ENCODE measurements around the gene TNRC6B. TPM values are rescaled to one million over a fixed set of nuclear protein-coding genes. Genes with fewer than 3 reads are reported as not detected.

Gene TNRC6B
- total RNA-seq, 1 donor from 2014 or later = 14.3 TPM

DNA sequence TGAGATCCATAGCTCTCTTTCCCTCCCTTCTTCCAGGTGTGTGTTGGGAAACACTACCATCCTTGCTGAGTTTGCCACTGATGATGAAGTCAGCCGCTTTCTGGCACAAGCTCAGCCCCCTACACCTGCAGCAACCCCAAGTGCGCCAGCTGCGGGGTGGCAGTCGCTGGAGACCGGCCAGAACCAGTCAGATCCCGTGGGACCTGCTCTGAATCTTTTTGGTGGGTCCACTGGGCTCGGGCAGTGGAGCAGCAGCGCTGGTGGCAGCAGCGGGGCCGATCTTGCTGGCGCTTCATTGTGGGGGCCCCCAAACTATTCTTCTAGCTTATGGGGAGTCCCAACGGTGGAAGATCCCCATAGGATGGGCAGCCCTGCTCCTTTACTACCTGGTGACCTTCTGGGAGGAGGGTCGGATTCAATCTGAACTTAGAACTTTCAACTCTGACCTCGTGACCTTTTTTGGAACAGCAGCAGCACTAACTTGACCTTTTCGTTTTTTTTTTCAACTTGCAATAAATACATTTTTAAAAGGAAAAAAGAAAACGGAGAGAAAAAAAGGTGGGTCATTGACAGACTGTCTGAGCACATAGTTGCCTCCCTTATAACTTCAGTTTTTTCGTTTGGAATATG lies 145.2 kb downstream of the TNRC6B start:
- DNase-seq (ENCODE audit: low read depth in 2 of 2) = no peak

DNA sequence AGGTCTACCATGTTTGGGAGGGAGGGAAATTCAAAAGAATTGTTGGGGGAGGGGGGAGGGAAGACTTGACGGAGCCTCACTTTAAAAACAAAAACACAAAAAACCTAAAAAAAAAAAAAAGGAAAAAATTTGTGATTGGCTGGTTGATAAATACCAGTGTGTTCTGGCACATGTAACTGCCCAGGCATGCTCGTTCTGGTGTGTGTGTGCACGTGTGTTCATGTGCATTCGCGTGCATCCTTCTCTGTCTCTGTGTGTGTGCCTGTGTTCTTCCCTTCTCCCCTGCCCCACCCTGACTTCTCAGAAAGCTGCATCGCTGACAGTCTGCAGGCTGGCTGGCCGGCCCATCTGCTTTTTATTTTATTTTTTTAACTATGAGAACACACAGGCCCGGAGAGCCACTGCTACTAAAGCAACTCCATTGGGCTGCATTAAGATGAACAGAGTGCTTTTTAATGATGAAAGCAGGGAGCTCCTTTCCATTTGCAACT lies 146.0 kb downstream of the TNRC6B start:
- no peak for DNase-seq (ENCODE audit: low read depth in 2 of 2)

DNA sequence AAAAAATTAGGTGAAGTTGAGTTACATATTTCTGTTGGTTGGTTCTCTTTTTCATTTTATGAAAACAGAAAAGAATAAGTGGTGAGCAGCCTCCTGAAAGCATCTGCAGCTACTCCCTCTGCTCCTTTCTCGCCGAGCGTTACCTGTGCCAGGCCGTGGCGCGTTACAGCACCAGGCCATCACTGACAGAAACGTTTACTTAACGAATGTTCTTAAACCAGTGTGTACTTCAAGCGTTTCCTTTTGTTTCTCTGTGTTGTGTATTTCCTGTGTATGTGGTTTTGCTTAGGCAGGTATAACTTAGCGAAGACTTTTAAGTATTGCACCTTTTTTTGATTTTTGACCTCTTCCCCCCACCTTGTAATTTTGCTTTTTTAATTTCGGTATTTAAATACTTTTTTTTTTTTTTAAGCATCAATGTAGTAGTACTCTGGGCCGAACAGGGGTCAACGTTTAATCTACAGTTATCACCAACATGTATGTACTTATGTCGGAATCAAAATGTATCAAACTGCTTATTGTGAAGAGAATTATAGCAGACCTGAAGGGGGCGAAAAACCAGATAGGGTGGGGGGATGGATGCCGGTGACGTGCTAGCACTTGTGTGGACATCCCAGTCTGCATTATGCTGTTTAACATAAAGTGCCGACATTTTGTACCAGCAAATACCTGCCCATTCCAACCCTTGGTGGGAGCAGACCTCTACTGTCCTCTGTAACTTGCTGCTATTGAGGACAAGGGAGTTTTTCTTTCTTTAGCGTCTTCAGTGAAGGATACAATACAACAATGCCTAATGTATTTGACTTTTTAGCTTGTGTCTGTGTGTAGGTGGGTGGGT lies 147.0 kb downstream of the TNRC6B start:
- DNase-seq (ENCODE audit: low read depth in 2 of 2) = no peak

DNA sequence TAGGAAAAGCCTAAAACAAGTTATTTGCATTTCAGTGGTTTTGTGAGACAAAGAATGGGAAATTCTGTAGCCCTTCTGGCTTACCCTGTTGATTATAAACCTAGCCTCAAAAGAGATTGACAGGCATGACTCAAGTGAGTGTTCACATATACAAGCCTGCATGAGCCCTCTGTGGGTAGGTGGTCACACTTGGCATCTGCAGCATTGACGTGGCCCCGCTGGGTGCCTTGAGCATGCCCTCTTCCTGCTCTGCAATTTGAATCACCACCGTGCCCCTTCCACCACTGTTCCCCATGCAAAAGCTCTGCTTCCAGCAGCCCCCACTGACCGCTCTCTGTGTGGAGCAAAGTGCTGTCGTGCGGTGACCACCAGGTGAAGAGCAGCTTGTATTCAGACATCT lies 147.6 kb downstream of the TNRC6B start:
- no peak for DNase-seq (ENCODE audit: low read depth in 2 of 2)

DNA sequence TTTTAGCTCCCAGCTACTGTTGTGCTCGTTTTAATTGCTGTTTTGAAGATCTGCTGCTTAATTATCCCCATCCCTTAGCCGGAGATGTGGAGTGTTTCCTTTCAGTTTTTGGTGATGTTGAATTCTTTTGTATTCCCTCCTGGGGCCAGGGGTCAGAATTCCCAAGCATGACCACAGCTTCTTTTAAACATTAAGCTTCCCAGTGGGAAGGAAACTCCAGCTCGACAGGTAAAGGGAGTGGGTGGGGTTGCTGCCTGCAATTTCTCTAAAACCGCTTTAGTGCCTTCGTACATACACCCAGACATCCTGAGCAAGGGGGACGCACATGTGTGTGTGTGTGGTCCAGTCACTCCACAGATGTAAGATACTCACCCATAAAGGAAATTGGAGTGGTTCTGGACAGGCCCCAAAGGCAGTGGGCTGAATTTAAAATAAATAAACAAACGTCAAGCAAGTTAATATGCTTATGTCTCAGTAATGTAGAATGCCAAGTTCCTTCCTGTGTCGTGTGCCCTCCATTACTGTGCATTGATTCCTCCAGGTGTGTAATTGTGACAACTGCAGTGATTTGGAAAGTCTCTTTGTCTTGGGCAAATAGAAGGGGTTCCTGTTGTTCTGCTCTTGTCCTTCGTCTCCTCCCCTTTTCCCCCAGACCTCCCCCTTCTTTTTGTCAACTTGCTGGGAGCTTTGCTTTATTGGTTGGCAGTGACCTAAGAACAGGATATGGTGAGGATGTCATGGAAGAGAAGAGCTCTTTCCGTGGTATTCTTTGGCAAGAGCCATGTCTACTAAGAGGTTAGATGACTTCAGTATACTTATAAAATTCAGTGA lies 149.4 kb downstream of the TNRC6B start:
- peak; percentile 56 to 68 for DNase-seq (ENCODE audit: low read depth in 2 of 2)

DNA sequence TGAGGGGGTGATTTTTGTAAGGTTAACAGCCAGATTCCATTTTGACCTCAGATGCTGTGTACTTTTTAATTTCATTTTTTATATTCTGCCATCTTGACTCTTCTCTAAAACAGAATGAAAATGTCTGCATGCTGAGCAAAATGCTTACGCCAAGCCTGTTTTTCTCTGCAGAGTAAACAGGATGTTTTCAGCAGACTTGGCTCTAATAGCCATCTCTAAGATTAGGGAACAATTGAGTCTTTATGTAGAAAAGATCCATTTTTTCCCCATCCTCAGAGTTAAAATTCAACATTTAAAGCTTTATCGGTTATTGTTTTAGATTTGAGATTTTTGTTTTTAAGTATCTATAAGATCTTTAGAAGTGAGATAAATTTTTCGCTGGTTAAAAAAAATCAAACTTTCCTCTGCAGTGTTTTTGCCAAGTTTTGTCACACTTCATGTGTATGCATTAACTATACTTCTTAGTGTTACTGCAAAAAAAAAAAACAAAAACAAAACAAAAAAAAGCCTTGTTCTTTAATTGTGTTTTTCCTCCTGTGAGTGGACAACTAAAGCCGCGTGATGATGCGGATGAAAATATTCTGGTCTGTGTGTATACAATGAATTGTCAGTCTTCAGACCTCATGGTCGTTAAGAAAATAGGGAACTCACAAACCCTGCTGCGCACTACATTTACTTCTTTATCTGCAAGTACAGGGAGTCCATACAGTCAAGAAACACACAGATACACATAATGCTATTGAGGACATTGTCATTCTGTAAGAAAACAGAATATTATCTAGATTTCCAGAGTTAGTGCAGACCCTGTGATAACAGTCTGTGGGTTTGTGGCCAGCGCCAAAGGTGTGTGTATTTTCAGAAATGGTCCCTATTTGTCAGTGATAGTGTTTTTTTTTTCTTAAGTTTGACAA lies 151.1 kb downstream of the TNRC6B start:
- DNase-seq (ENCODE audit: low read depth in 2 of 2) = no peak

DNA sequence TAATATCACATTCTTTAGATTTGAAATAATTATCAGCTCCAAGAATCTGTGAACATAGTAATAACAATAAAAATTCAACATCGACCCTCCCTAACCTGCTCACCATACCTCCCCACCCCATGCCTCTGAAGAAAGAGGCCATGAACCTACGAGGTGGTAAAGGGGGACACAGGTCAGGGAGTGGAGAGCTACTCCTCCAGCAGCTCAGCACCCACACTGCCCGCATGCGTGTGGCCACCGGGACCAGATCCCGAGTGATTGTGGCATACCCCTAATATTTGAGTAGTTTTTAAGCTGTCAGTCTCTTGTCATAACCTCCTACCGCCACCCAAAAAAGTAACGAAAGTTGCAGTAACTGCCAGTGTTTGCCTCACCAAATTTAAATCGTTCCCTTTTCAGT lies 151.7 kb downstream of the TNRC6B start:
- no peak for DNase-seq (ENCODE audit: low read depth in 2 of 2)

DNA sequence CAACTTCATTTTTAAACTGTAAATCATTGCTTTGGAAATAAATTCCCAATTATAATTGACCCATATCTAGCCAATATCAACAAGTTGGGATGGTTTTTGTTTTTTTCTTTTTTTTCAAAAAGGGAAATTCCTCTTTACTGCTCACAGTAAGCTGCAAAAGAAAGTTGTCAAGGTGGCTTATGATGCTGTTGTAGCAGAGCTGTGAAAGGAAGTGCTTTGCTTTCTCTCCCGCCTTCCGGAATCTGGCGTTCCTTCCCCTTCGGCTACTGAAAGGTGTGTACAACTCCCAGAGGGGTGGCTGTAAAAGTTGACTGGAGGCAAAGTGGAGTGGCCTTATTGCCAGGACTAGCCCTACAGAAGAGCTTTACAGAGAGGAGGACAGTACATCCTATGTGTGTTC lies 152.4 kb downstream of the TNRC6B start:
- DNase-seq (ENCODE audit: low read depth in 2 of 2) = no peak

DNA sequence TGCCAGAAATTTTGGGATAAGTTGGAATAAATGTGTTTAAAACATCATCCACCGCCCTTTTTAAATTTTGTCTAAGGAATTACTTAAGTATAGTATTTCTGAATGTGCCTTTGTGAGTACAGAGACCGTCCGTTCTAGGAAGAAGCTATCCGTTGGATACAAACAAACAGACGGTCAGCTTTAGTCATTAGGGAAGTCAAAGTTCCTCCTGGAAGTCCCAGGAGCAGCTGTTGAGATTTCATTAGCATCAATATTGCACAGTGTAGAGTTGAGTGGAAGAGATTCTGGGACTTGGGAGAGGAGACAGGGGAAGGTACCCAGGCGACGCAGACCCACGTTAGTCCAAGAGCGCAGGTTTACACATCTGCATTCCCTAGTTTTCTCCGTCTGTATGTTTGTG lies 152.9 kb downstream of the TNRC6B start:
- DNase-seq (ENCODE audit: low read depth in 2 of 2) = no peak

DNA sequence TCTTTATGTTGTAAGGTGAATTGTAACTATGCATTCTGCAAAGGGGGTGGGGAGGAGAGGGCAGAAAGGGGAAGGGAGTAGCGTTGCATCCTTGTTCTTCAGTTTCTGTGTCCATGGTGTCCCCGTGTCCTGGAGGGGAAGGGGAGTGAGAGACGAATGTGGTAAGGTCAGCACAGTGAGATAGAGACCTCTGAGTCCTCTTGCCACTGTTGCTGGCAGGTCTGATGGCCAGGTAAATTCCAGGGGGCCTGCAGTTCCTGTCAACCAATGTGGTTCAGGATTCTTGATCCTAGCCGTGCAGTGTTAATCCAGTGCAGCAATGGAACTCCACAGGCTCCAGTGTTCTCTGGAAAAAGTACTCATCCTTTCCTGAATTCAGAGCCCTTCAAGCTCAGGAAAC lies 154.0 kb downstream of the TNRC6B start:
- DNase-seq (ENCODE audit: low read depth in 2 of 2) = peak in 1 of 2 donors; percentile 51

DNA sequence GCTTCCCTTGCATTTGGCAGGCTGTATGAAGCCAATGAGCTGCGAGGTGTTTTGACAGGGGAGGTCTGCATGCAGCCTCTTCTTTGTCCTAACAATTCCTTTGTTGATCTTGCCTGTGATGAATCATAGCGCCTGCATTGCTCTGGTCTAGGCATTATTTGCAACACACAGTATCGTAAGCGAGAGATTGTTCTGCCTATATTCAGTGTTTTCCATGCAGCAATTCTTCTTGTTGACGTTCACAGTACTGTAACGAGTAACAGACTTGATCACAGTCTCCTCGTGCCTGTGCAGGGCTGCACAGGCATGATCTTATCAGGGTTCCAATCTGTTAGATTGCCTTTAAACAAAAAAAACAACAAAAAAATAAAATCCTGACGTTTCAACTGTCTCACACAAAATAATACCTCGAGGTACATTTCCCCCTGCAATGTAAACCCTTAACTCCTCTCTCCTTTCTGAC lies 154.6 kb downstream of the TNRC6B start:
- DNase-seq (ENCODE audit: low read depth in 2 of 2) = peak; percentile 29 to 89

DNA sequence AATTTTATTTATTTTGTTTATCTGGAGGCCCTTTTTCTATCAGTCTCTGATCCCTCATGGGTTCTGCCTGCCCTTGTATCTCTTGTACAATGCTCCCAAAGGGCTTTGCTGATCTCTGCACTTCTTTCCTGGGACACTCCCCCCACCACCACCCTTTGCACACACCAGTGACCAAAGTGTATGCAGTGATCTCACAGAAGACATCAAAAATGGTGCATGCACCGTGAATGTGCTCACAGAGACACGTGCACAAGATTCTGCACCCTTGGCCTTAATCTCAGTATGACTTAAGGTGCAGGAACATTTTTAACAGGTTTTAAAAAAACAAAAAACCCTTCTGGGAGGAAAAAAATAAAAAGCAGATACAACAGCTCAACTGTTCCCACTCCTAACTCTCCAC lies 156.3 kb downstream of the TNRC6B start:
- DNase-seq (ENCODE audit: low read depth in 2 of 2) = no peak

DNA sequence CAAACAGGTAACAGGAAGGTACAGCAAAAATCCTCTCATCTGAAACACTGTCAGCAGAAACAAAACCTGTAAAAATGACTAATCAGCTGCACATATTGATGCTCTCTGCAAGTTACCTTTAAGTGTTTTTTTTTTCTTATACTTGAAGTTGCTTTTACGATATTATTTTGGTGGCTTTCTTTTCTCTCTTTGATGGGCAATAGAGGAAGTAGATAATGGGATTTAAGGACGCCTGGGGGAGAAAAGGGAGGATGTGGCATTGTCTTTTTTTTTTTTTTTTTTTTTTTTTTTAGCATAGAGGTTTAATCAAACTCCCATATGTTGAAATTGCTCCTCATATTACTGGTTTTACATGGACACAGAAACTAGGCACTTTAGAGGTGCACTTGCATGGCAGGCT lies 157.2 kb downstream of the TNRC6B start:
- DNase-seq (ENCODE audit: low read depth in 2 of 2) = no peak

DNA sequence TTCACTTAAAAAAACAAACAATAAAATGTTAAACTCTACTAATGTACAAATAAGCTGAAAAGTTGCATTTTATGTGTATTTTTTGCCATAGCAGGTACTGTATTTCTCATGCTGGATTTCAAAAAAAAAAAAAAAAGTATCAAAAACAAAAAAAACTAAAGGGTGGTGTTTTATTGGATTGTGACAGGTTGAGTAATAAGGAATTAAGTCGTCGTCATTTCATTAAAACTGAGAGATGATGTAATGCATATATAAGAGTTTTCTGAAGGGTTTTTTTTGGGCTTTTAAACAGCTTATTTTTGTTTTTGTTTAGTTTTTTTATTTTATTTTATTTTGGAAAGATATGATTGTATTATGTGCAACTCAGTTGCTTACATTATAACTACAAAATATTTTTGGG lies 157.6 kb downstream of the TNRC6B start:
- DNase-seq (ENCODE audit: low read depth in 2 of 2) = no peak

DNA sequence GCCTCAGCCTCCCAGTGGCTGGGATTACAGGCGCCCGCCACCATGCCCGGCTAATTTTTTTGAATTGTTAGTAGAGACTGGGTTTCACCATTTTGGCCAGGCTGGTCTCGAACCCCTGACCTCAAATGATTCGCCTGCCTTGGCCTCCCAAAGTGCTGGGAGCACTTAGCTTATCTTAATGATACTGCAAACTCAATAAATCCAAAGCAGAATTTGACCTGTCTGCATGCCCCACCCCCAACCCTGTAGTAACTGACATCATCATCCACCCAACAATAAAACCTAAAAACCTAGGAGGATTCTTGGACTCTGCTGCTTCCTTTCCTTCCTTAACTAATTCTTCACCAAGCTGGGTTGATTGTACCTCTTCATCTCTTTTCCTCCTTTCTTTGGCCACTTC lies 162.3 kb downstream of the TNRC6B start:
- DNase-seq (ENCODE audit: low read depth in 2 of 2) = no peak

DNA sequence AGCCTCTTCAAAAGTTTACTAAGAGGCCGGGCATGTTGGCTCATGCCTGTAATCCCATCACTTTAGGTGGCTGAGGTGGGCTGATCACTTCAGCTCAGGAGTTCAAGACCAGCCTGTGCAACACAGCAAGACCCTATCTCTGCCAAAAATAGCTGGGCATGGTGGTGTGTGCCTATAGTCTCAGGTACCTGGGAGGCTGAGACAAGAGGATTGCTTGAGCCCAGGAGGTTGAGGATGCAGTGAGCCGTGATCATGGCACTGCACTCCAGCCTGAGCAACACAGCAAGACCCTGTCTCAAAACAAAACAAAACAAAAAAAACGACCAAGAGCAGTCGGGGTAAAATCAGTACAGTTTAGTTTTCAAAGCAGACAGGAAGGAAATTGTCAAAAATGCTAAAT lies 163.9 kb downstream of the TNRC6B start:
- DNase-seq (ENCODE audit: low read depth in 2 of 2) = no peak

DNA sequence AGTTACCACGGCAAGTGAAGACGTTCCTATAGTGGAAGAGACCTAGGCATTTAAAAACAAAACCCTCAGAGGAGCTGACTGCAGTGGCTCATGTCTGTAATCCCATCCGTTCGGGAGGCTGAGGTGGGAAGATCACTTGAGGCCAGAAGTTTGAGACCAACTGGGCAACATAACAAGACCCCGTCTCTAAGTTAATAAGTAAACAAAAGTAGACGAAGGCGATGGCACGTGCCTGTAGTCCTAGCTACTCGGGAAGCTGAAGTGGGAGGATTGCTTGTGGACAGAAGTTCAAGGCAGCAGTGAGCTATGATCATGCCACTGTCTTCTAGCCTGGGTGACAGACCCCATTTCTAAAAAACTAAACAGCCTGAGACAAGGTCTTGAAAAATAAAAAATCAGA lies 164.8 kb downstream of the TNRC6B start:
- DNase-seq (ENCODE audit: low read depth in 2 of 2) = no peak

DNA sequence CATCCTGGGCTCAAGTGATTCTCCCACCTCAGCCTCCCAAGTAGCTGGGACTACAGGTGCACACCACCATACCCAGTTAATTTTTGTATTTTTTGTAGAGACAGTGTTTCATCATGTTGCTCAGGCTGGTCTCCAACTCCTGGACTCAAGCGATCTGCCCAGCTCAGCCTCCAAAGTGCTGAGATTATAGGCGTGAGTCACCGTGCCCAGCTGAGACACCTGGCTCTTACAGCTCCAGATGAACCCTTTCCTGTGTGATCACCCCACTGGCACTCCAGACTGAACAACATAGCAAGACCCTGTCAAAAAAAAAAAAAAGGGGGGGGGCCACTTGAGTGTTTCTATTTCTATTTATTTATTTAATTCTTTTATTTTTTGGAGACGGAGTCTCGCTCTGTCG lies 167.5 kb downstream of the TNRC6B start:
- DNase-seq (ENCODE audit: low read depth in 2 of 2) = peak in 1 of 2 donors; percentile 39

DNA sequence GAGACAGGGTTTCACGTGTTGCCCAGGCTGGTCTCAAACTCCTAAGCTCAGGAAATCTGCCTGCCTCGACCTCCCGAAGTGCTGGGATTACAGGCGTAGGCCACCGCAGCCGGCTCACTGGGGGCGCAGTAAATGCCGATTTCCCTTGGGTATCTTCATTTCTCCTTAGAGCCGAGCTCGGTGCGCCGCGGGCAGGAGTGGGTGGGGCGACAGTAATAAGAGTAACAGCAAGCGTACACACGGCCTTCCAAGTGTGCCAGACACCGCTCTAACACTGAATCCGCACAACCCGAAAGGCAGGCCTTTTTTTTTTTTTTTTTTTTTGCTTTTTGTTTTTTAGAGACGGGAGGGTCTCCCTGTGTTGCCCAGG lies 168.1 kb downstream of the TNRC6B start:
- no peak for DNase-seq (ENCODE audit: low read depth in 2 of 2)

DNA sequence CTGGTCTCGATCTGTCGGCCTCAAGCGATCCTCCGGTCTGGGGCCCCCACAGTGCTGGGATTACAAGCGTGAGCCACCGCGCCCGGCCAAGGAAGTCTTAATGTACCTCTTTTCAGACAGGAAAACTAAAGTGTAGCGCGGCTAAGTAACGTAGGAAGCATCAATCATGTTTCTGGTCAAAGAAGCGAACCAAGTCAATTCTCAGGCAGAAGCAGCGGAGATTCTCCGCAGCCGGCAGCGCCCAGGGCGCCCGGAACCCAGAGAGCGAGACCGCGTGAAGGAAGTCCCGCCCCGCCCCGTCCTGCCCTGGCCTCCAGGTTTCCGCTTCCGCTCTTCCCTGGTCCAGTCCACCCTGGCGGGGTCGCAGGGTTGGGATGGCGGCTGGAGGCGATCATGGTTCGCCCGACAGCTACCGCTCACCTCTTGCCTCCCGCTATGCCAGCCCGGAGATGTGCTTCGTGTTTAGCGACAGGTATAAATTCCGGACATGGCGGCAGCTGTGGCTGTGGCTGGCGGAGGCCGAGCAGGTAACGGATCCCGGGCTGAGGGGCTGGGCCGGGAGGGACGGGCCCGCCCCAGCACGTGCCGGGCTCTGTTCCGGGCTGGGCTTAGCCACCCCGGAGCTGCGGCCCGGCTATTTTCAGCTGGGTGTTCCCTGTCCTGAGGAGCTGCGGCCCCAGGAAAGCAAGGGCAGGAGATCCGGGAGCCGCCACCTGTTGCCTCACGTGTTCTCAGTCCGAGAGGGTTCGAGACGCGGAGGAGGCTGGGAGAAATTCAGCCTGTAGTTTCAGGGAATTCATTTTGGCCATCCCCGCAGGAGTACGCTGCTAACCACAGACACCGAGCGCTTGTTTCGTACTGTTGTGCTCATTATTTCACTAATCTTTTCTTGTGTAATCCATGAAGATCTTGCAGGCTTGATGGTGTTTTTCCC lies 168.7 kb downstream of the TNRC6B start, which contains the start of gene ADSL:
Gene ADSL, plus strand, starts transcription at position 316 of the 934 bp plus-strand sequence. Its CDS starts 59 bp downstream, at position 375.
- DNase-seq (ENCODE audit: low read depth in 2 of 2) = peak; percentile 87
